Activated T-cell treated with anti-CD3 and anti-CD28 coated beads, Interleukin-2, amount 50 U/mL, for 1 hour (primary cell): ENCODE data around the gene GPX3.

Source experiments
- DNase-seq: peaks from one replicate; pipeline ENCODE4 v3.0.0-alpha.2; 2020

Gene GPX3

DNA sequence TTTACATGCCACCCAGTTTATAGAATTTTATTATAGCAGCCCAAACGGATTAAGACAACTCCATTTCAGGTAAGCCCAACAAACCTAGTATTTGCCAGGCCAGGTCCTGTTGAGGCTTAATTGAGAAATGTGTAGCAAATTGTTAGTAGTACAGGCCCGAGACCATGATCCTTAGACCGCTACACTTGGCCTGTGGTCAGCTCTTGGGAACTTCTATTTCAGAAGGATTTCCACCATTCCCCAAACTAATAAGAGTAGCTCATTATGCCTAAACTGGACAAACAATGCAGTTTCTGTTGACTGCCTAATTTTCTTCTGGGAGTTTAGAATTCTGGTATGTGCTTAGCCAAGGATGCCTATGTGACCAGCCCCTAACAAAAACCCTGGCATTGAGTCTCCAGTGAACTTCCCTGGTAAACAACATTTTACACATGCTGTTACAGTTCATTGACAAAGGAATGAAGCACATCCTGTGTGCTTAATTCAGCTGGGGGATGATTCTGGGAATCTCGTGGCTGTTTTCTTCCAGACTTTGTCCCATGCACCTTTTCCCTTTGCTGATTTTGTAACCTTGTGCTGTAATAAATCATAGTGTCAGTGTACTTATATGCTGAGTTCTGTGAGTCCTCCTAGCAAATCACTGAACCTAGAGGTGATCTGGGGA is 5.6 kb upstream of the GPX3 start:
- no peak for DNase-seq

DNA sequence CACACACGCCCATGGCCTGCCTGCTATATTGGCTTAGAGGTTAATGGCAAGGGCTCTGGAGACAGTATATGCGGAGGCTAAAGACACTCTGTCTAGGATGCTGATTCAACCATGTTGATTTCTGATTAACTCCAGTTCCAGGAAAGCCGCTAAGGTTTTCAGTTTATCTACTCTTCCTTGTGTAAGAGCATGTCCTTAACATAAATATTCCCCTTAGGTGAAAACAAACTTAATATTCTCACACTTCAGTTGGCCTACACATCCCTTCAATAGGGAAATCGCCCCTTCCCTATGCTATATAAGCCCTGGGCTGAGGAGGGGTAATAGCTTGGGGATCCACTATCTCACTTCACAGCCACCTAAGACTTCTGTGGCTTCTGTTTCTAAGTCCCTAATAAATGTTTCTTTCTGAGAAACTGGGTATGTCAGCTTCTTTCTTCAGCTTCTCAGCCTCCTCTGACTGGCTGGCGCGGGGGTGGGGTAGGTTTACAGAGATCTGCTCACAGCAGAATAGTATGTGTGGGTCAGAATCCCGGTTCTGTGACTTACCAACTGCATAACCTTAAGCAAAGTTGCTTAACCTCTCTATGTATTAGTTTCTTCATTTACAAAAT is 4.3 kb upstream of the GPX3 start:
- DNase-seq, result no peak

DNA sequence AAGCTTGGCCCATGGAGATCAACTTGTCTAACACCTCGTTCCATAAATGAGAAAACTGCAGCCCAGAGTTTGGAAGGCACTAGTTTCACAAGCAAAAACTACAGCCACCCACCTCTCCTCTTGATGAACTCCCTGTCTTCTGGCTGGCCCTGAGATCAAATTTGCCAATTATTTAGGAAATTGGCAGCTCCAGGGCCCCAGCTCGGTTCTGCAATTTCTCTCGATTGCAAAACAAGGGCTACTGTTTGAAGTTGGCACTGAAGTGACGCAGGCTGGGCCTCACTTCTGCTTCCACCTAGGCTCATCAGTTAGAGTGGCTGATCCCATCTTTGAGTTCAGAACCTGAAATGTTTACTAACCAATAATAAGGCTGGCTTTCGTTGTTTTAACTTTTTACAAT is 3.7 kb upstream of the GPX3 start:
- no peak for DNase-seq

- DNase-seq, result no peak
These were observed 2.5 kb upstream of the GPX3 start for GRCh38 chr5:151017897-151018296.

- DNase-seq, result no peak
These were observed 1.5 kb upstream of the GPX3 start for GRCh38 chr5:151018846-151019245.

DNA sequence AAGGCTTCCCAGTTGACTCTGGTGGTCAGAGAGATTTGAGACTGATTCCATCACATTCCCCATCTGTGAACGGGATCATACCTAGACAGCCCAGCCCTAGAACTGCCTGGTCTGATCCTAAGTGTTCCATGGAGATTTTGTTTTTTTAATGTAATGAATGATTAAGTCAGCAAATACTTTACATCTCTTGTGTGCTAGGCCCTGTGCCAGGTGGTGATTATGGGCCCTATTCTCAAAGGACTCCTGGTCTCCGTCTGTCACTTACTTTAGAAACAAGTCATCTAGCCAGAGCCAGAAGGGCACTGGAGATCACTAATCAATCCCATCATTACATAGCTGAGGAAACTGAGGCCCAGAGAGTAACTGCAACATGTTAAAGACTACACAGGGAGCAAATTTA is 1.1 kb upstream of the GPX3 start:
- no peak for DNase-seq

- no peak for DNase-seq
These were observed 1.4 kb downstream of the GPX3 start for GRCh38 chr5:151021746-151022145.

DNA sequence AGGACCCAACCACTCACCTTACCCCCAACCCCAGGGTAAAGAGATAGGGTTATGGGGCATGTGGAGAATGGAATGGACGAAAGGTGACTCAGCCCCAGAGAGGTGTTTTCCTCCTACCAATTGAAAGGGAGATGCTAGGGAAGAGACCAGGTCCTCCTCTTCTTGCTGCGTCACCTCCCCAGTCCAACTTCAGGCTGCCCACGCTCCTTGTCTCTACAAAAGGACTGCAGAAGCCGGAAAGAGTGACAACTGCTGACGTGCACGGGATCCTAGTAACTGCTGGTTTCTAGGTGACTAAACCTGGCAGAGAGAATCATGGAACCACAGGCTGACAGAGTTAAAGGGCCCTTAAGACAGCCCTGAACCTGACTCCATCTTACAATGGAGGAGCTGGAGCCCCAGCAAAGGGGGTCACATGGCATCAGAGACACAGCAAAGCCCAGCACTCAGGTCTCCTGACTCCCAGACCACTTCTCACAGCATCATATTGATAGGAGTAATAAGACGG is 2.2 kb downstream of the GPX3 start:
- DNase-seq, result no peak

DNA sequence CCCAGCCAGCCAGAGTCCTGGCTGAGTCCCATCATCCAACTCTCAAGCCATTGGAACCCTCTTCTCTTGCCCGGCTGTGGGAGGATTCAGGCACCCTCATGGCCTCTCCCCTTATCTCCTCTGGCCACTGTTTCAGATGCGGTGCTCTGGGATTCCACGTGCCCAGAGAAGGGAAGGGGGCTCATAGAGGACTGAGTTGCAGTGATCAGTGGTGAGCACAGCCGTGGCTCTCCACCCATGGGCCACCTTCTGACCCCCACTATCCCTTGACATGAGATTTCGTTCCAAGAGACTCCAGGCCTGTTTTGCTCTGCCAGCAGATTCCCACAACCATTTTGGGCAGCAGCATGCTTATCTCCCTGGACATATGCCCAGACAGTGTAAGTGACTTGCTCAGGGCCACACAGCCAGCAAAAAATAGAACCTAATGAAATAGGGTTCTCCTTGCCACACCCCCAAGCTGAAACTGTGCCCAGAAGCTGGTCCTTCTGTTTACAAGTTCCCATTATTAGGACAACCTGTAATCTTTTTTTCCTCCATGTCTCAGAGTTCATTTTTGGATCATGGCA is 2.7 kb downstream of the GPX3 start:
- no peak for DNase-seq

DNA sequence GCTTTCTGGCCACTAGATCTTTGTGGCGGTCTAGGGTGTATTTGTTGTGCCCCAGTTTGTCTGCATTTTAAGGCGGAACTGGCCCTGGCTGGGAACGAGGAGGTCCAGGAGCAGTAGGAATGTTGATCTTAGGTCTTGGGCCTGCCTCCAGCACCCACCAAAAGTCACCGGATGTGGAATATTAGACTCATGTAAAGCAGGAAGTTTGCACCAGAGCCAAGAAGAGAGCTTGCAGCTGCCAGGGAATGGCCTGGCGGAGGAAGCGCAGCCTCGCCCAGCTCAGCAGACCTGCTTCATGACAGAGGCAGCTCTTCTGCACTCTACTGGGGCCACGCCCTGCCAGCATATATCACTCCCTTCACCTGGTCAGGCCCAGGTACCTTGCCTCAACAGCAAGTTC is 3.3 kb downstream of the GPX3 start:
- no peak for DNase-seq

DNA sequence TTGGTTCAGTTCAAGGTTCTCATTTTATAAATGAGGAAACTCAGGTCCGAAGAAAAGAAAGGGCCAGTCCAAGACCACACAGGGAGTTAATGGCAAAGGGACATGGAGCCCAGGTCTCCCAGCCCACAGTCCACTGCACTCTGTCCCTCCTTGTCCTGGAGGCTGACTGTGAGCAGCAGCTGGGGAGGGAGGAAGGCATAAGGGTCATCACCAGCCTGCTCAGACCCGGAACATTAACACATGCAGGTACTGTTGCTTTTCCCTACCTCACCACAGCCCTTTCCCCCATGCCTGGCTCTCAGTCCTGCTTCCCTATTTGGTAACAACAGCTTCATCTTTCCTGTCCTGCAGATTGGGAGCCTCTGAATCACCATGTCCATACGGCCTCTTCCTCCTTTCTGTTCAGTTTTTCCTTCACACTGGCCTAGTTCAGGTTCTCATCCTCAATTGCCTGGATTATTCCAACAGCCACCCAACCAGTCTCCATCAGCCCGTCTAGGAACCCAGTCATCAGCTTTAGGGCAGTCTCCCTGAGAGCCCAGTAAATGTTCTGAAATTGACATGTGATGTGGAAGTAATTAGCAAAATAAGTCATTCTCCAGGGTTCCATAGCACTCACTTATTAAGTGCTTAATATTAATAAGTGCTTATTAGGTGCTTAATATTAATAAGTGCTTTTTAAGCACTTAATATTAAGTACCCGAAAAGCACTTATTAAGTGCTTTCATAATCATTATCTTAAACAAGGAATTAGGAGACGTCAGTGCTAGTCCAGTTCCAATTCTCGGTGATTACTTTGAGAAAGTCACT is 4.3 kb downstream of the GPX3 start:
- no peak for DNase-seq

DNA sequence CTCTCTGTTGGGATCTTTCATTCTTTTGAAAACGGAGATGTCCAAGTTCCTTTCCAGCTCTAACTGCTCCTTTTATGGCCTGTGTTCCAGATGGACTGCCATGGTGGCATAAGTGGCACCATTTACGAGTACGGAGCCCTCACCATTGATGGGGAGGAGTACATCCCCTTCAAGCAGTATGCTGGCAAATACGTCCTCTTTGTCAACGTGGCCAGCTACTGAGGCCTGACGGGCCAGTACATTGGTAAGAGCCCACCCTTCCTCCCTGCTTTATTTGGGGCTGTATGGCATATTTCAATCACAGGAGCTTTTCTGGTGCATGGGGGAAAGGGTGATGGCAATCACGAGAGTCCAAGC is 4.8 kb downstream of the GPX3 start:
- DNase-seq, result no peak

DNA sequence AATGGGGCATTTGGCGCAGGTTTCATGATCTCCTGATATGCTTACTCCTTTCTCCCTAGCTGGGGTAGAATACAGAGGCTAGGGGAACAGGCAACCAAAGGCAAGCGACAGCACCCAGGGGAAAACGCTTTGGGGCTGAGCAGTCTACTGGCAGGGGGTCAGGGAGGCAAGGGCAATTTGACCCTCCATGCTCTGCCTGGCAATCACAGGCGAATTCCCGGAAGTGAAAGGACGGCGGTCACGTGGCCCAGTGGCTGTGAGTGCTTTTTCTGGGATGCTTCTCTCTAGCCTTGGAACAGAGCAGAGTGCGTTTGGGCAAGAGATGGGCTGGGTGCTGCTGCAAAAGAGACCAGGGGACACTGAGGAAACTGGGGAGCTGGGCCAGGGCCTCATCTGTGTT is 5.7 kb downstream of the GPX3 start:
- DNase-seq, result no peak

DNA sequence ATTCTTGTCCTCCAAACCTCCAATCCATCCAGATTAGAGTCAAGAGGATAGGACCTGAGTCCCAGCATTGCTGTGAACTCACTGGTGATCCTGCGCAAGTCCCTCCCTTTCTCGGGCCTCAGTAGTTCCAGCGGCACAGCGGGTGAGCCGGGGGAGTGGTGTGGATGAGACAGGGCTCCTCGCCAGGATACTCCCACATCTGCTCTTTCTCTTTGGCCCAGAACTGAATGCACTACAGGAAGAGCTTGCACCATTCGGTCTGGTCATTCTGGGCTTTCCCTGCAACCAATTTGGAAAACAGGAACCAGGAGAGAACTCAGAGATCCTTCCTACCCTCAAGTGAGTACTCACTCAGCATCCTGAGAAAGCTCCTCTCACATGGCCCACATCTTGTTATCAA is 6.3 kb downstream of the GPX3 start:
- no peak for DNase-seq

GRCh38 chr5:151027961-151028479 is 7.6 kb downstream of the GPX3 start:
- no peak for DNase-seq

- no peak for DNase-seq
These were observed 8.3 kb downstream of the GPX3 start for GRCh38 chr5:151028717-151029116.

DNA sequence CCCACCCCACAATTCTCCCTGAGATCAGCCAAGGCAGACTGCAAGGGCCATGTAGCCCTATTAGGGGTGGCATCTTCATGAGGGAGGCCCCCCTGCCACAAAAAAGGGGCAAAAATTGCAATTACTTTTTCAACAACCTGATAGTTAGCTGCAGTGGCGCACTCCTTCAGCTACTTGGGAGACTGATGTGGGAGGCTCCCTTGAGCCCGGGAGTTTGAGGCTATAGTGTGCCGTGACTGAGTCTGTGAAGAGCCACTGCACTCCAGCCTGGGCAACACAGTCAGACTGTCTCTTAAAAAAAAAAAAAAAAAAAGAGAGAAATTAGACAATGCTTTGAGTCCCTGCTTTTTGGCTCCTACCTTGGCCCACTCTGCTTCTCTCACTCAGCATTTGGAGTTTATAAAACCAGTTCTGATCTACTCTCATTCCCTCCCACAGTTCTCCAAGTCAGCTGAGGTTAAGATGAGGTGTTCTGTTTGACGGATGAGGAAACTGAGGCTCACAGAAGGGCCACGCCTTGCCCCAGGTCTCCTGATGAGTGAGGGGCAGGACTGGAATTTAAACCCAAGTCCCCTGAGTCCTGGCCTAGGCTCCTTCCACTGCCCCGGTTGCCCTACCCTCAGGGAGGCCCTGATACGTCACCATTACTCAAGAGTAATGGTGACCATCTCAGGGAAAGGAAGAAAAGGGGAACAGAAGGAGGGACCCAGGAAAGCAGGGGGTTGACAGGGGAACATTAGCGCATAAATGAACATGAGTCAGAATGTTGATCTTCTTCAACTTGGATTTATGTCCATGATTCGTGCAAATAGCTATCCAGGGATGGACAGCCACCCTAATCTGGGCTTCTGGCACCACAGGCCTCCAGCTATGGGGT is 9.0 kb downstream of the GPX3 start:
- DNase-seq, result no peak

GRCh38 chr5:151030056-151030336 is 9.6 kb downstream of the GPX3 start:
- DNase-seq, result no peak

DNA sequence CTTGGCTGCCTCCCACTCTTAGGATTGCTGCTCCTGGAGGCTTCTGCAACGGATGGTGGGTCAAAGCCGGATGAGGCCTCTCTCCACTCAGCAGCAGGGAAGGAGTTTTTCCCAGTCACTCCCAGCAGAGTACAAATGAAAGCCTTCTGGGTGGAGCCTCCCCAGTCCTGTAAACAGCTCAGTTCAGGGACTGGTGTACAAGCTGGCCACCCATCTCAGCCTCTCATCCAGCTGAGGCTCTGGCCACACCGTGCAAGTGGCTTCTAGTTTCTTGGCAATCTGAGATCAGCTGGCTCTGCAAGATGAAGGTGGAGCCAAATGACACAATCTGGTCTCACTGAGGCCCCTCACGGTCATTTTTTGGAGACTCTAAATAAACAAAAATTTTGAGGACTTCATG is 10.0 kb downstream of the GPX3 start:
- no peak for DNase-seq

DNA sequence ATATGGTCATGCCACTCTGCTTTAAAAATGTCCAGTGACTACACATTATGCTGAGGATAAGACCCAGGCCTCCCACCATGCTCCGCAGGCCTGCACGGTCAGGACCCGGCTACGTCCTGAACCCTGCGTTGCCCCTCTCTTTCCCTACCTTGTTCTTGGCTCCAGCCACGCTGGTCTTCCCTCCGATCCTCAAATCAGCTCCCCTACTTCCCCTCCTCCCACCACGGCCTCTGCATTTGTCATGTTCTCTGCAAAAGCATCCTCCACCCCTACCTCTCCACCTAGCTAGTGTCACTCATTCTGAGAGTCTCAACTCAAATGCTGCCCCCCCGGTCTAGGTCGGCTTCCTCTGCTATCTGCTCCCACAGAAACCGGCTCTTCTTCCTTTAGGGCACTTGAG is 11.2 kb downstream of the GPX3 start:
- no peak for DNase-seq

DNA sequence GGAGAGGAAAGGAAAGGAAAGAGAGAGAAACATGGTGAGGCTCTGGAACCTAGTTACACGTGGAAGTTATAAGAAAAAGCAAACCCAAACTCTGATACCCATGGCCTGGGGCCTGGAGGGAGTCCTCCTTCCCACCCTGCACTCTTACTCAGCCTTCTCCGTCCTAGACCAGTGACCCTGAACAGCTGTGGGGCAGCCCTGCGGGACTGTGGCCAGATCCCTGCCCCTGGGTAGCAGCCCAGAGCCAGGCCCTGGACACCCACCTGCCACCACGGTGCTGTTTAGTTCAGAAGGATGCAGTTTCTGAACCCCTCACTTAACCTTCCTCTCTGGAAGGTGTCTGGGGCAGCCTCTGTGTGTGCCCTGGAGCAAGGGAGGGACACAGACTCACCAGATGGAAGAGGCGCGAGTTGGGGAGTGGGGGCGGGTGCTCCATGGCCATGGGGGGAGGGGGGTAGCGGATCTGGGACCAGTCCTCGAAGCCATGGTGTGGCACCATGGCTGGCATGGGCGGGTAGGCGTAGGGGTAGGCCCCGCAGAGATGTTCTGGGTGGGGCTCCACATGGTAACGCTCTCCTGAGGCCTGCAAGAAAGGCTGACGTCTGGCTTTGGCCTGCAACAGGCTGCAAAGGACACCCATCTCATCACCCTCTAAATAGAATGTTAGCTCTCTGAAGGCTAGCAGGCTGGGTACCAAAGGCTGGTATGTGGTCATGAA is 13.0 kb downstream of the GPX3 start:
- no peak for DNase-seq
